ENCODE results near the gene ACADS.
"Not testable (repeated sequence)": the region's sequence is repeated elsewhere in the genome, so short reads cannot be mapped to it uniquely, and the experiment has no call there.

ACADS gene

DNA sequence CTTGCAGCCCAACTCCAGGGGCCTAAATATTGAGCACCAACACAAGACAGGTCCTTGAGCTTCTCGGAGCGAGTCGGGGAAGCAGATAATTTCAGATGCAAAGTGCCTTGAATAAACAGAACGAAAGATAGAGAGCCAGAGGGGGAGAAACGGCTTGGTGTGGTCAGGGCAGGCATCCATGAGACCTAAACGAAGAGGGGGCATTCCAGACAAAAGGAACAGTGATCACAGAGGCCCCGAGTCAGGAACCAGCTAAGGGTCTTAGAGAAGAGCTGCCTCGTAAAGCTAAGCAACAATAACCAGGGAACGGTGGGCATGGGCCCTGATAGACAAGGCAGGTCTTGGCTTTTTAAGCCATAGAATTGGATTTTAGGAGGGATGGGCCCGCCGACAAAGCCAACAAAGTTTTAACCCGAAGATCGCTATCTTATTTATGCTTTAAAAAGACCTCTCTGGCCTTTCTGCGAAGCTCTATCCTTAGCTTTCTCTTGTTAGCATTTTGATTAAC is 421 bp upstream of the ACADS start:
- DNase-seq (ENCODE audit: insufficient read length, low spot score) (no peak), FAIRE-seq (no peak)

DNA sequence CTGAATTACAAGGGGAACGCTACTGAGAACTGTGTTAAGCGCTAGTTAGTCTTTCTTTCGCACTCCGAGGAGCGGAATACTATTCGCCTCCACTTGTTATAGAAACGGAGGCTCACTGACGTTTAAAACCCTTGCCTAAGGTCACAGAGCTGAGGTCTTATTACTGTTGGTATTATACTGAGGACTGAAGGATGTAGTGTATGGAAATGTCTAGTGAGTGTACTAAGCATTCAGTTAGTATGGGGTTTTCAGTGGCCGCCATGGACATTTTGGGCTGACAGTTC is 826 bp downstream of the ACADS start:
- no peak for DNase-seq (ENCODE audit: insufficient read length, low spot score)
- no peak for FAIRE-seq

DNA sequence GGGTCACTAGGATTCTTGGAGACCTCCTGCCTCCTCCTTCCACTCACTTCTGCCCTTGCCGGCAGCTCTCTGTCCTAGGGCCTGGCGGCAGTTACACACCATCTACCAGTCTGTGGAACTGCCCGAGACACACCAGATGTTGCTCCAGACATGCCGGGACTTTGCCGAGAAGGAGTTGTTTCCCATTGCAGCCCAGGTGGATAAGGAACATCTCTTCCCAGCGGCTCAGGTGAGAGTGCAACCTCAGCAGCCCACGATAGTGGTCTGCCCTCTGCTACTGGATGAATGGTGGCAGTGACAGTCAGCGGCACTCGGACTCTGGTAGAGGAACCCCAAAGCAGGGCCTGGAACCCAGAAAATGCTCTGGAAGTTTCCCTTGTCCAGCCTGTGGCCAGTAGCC is 1.3 kb downstream of the ACADS start:
- no peak for DNase-seq (ENCODE audit: insufficient read length, low spot score)
- FAIRE-seq, result no peak

DNA sequence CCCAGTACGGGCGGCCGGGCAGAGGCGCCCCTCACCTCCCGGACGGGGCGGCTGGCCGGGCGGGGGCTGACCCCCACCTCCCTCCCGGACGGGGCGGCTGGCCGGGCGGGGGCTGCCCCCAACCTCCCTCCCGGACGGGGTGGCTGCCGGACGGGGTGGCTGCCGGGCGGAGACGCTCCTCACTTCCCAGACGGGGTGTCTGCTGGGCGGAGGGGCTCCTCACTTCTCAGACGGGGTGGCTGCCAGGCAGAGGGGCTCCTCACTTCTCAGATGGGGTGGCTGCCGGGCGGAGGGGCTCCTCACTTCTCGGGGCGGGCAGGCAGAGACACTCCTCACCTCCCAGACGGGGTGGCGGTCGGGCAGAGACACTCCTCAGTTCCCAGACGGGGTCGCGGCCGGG is 6.6 kb downstream of the ACADS start:
- not testable (repeated sequence) for DNase-seq (ENCODE audit: insufficient read length, low spot score); FAIRE-seq

DNA sequence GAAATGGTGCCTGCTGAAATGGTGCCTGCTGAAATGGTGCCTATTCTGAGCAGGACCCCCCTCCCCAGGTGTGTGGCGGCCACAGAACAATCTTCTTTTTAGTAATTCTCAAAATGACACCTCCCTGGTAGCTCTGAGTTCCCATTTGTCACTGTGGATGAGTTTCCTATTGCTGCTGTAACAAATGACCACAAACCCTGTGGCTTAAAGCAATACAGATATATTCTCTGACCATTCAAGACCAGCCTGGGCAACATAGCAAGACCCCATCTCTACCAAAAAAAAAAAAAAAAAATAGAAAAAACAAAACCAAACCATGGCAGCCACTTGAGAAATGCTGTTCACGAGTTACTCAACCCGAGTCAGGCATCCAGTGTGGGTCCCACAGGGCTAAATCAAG is 7.9 kb downstream of the ACADS start:
- FAIRE-seq (no peak), DNase-seq (ENCODE audit: insufficient read length, low spot score) (no peak)

DNA sequence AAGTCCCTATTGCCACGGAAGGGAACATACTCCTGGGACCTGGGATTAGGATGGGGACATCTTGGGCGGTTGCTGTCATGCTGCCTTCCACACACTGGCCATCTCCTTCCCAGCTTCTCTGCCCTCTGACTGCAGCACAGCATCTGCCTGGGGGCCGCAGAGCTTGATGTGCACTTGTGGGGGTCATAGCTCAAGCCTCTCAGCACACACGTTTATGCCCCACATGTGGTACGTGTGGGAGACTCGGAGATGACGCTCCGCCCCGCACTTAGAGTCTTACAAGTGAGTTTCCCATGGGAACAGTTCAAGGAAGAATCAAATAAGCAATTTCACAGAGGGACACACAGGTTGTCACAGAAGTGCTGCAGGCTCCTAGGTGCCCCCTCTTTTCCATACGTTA is 8.6 kb downstream of the ACADS start:
- FAIRE-seq (no peak), DNase-seq (ENCODE audit: insufficient read length, low spot score) (no peak)

DNA sequence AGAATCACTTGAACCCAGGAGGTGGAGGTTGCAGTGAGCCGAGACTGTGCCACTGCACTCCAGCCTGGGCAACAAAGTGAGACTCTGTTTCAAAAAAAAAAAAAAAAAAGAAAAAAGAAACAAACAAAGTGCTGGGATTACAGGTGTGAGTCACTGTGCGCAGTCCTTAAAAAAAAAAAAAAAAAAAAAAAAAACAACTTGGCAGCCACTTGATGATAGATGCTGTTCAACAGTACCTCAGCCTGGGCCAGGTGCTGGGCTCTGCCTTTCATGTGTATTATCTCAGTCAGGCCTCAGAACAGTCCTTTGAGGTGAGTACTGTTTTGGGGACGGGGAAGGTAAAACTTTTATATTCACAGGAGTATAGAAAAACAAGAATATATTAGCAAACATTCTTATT is 9.6 kb downstream of the ACADS start:
- DNase-seq (ENCODE audit: insufficient read length, low spot score) (no peak), FAIRE-seq (no peak)

DNA sequence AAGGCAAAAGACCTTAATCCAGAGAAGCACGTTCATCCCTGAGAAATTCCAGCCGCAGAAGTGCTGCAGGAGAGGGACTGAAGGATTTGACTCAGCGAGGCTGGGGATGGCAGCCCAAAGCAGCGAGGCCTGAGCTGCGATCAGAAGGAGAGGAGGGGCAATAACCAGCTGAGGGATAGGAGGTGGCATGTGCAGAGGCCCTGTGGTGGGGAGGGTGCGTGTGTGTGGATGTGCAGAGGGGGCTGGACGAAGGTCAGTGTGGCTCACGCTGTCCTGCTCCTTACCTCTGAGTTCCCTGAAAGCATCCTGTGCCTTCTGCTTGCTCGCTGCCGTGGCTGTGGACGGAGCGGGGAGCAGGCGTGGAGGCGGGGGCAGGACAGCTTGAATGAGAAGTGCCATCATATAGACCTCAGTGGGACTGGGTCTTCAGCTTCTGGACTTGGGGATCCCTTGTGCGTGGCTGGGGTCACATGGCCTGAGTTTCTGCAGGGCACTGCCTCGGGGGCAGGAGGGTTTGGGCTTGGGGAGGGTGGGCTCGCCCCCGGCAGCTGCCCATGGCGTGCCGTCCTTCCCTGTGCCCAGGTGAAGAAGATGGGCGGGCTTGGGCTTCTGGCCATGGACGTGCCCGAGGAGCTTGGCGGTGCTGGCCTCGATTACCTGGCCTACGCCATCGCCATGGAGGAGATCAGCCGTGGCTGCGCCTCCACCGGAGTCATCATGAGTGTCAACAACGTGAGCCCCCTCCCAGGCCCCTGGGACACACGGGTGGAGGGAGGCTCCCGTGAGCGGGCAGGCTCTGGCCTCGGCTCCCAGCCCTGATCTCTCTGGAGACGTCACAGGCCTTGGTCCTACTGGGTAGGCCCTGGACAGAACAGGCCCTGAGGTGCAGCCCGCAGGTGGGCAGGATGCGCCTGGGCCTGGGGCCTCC is 11.0 kb downstream of the ACADS start:
- no peak for DNase-seq (ENCODE audit: insufficient read length, low spot score)

DNA sequence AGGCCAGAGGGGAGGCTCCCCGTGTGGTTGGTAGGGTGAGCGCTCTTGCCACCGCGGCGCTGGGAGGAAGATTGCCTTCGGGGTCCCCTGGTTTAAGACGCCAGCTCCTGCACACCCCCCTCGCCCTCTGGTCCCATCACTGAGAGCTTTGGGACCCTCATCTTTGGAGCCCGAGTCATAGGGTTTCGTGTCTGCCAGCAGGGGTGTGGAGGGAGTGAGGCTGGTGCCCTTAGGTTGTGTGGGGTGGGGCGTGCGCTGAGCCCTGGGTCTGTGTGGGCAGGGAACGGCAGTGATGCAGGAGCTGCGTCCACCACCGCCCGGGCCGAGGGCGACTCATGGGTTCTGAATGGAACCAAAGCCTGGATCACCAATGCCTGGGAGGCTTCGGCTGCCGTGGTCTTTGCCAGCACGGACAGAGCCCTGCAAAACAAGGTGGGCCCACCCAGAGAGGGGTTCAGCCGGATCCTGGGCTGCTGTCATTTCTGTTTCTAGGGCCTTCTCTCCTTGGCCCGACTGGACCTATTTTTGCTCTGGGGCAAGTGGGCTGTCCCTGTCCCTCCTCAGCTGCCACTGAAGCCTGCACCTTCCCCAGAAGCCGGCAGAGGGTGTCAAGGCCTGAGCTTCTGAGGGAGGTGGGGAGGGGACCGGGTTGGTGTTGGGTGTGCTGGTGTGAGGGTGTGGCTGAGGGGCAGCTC is 12.1 kb downstream of the ACADS start:
- FAIRE-seq, result no peak
- DNase-seq (ENCODE audit: insufficient read length, low spot score), result no peak

More for the DNA sequence above, 11.0 kb downstream of the ACADS start:
- FAIRE-seq, result no peak

DNA sequence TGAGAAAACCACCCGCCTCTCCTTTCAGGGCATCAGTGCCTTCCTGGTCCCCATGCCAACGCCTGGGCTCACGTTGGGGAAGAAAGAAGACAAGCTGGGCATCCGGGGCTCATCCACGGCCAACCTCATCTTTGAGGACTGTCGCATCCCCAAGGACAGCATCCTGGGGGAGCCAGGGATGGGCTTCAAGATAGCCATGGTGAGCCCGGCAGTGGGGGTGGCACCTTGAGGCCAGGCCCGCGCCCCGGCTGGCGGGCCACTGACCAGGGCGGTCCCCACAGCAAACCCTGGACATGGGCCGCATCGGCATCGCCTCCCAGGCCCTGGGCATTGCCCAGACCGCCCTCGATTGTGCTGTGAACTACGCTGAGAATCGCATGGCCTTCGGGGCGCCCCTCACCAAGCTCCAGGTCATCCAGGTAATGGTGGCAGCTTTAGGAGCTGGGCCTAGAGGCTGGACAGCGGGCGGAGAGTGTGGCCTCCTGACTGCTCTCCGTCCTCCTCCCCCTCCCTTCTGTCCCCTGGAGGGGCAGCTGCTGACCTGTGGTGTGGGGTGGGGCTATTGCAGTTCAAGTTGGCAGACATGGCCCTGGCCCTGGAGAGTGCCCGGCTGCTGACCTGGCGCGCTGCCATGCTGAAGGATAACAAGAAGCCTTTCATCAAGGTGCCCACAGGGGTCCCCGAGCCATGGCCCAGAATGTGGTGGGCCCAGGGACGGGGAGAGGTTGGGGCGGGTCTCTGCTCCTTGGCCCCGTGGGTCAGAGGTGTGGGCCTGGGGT is 12.8 kb downstream of the ACADS start:
- FAIRE-seq, result no peak
- DNase-seq (ENCODE audit: insufficient read length, low spot score), result no peak

DNA sequence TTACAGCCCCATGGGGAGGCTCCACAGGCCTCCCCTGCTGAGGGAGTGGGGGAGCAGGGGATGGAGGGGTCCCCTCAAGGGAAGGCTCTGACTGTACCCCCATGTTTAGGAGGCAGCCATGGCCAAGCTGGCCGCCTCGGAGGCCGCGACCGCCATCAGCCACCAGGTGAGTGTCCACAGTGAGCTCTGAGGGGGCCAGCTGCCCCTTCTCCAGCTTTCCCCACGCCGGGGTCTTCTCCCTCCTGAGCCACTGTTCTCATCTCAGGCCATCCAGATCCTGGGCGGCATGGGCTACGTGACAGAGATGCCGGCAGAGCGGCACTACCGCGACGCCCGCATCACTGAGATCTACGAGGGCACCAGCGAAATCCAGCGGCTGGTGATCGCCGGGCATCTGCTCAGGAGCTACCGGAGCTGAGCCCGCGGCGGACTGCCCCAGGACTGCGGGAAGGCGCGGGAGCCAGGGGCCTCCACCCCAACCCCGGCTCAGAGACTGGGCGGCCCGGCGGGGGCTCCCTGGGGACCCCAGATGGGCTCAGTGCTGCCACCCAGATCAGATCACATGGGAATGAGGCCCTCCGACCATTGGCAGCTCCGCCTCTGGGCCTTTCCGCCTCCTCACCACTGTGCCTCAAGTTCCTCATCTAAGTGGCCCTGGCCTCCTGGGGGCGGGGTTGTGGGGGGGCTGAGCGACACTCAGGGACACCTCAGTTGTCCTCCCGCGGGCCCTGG is 13.6 kb downstream of the ACADS start:
- DNase-seq (ENCODE audit: insufficient read length, low spot score), result no peak
- no peak for FAIRE-seq

DNA sequence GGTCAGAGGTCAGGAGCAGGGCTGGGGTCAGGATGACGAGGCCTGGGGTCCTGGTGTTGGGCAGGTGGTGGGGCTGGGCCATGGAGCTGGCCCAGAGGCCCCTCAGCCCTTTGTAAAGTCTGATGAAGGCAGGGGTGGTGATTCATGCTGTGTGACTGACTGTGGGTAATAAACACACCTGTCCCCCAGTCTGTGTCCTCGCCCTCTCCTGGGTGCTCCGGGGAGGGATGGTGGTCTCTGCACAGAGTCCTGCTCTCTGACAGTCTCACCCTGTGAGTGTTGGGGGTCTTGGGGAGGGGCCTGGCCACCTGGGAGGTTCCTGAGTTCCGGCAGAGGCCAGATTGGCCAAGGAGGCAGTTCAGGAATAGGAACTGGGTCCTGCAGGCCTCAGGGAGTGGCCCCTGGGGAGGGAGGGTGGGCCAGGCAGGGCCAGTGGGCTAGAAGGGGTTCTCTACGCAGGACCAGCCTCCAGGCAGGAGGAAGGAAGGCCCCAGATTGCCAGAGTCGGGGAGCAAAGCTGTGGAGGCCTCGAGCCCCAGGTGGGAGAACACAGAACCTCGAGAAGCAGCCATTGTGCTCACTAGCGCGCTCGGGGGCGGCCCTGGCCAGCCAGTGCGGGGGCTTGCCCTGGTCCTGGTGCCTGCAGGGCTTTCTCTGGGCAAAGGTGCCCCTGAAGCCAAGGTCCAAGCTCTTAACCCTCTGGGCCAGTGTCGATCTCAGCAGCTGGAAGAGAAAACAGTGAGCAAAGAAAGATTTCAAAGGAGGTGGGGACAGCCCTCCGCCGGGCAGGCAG is 14.4 kb downstream of the ACADS start:
- FAIRE-seq, result no peak

DNA sequence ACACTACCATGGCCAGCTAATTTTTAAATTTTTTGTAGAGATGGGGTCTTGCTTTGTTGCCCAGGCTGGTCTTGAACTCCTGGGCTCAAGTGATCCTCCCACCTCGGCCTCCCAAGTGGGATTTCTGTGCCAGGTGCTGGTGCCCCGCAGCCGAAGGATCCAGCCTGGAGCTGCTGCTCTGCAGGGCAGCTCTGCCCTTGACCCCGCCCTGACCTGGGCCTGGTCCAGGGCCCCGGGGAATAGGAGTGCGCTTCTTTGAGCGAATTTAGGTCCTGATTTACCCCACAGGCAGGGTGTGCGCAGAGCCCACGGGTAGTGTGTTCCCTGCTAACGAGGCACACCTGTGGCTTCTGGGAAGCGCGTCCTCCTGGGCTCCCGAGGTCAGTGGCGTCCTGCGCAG is 15.2 kb downstream of the ACADS start:
- DNase-seq (ENCODE audit: insufficient read length, low spot score) (no peak), FAIRE-seq (no peak)

More for the DNA sequence above, 14.4 kb downstream of the ACADS start:
- DNase-seq (ENCODE audit: insufficient read length, low spot score), result no peak

DNA sequence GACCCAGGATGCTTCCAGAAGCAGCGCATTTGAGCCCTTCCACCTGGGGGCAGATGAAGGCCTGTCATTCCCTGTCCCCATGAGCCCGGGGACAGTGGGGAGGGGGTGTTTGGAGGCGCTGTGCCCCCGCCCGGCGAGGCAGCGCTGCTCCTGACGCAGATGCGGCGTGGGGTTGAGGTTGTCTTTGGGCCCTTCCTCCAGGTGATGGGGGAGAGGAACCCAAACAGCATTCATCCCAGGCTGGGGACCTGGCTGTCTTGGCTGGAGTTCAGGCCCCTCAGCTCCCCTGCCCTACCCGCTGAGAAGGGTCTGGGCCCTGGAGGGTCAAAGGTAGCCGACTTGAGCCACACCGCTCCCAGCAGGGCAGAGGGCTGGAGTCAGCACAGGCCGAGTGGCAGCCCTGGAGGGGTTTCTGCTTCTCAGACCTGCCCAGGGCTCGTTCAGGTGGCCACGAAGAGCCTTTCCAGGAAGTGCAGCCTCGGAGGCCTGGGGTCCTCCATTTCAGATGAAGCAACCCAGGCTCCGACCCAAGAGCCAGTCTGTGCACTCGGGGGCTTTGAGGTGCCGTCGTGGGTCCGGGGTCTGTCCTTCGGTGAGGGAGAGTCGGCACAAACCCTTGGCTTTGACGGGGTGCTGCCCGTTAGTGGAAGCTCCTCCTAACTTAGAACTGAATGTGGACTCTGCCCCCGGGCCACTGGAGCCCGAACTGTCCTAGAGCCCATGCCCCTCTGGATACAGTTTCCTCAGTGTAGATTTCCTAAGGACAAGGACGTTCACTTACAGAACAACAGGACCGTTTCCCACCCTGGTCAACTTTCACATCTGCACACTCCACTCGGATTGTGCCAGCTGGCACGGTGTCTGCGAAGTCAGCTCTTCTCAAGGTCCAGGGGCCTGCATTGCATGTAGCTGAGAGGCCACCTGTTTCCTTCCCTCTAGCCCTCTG is 16.1 kb downstream of the ACADS start:
- DNase-seq (ENCODE audit: insufficient read length, low spot score) (no peak), FAIRE-seq (no peak)

DNA sequence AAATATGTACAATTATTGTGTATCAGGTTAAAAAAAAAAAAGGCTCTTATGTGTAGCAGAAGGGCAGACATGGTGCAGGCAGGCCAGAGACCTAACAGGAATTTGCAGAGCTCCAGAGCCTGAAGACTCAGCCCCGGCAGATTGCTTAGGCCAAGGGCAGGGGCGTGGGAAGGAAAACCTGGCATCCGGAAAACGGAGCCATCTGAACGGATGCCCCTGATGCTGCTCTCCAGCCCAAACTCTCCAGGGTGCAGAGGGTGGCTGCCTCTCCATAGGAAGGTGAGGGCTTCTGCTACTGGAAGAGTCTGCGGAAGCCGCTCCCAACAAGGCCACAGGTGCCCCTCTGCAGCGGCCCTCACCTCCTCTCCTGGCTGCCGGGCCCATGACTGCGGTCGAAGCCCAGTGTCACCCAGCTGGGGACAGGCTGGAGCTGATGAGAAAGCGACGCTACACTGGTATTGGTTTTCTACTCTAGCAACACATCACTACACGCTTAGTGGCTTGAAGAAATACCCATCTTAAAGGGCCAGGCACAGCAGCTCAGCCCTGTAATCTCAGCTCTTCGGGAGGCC is 19.4 kb downstream of the ACADS start:
- FAIRE-seq, result no peak

DNA sequence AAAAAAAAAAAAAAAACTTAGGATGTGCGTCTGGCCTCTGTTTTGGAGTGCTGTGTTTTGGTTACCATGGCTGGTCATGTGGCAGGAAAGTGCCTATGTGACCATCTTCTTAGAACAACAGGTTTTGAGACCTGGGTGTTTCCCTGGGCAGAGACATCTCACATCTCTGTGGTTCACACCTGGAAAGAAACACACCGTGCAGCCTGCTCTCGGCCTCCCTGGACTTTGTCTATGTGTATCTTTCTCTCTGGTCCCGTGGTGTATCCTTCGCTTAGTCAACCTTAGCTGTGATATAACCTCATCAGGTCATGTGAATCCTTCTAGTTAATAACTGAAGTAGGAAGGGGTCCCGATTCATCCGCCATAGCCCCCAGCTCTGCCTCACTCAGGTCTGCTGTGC is 22.6 kb downstream of the ACADS start:
- FAIRE-seq (no peak), DNase-seq (ENCODE audit: insufficient read length, low spot score) (no peak)

More for the DNA sequence above, 19.4 kb downstream of the ACADS start:
- no peak for DNase-seq (ENCODE audit: insufficient read length, low spot score)

DNA sequence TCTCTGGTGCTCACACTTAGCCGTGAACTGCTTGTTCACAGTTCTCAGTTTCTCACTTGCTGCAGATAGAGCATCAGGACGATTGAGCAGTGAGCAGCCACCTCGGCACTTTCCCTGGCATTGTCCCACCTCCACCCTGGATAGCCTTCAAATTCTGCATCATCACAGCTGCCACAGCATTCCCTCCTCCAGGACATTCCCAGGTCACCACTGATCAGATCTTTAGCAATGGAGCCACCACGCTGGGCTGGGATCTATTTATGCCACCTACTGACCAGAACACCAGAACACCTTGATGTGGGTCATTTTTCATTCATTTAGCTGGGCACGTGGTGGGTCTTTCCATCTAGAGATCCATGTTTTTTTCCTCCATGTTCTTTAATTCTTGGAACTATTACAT is 23.6 kb downstream of the ACADS start:
- DNase-seq (ENCODE audit: insufficient read length, low spot score) (no peak), FAIRE-seq (no peak)

DNA sequence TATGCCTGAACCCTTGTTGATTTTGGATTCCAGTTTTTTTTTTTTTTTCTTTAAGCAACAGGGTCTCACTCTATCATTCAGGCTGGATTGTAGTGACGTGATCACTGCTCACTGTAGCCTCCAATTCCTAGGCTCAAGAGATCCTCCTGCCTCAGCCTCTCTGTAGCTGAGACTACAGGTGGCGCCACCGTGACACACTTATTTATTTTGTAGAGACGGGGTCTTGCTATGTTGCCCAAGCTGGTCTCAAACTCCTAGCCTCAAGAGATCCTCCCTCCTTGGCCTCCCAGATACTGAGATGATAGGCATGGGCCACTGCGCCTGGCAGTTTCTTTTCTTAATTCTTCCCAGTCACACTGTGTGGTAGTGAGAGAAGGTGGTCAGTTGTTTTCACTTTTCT is 25.2 kb downstream of the ACADS start:
- DNase-seq (ENCODE audit: insufficient read length, low spot score) (no peak), FAIRE-seq (no peak)
